GM21515 (cell line): ENCODE data around the gene KRT78.
"Not testable (repeated sequence)": the region's sequence is repeated elsewhere in the genome, so short reads cannot be mapped to it uniquely, and the experiment has no call there.

ENCODE experiments used
- ATAC-seq: cut with Tn5 transposase; IDR thresholded peaks from one replicate; pipeline ENCODE4 v1.9.1; 2021; ENCODE audit not compliant: unreplicated experiment

The KRT78 gene

GRCh38 chr12:52872644-52873389 is 24.0 kb upstream of the KRT78 start:
- ATAC-seq = no peak

DNA sequence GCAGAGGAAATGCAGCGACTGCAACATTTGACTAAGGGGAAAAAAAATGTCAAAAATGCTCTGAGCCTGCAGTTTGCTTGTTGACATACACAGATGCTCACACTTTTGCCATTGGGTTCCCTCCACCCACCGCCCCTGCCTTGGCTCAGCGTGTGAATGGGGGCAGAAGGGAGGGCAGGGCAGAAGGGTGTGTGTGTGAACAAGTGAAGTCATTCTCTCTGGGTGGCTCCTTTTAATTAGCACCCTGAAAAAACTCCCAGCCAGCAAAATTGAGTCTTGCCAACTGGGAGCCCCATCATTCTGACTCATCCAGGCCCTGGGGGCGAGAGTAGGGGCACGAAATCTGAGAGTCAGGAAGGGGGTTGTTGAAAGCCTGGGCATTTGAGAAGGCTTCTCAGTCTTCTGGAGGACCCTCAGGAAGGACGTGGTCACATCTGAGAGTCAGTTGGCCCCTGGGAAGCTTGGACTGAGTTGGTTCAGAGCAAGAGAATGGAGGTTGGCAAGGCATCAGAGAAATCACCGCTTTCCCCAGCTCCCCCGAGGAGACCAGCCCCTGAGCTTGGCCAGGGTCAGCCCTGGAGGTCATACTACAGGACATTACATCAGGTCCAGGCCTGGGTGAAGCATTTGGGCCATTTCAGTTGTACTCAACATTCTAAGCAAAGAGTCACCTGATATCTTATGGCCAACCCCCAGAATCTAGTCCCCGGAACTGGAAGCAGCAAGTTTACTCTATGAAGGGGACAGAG is 22.7 kb upstream of the KRT78 start:
- ATAC-seq = no peak

GRCh38 chr12:52870361-52871290 is 21.8 kb upstream of the KRT78 start:
- peak; percentile 48 for ATAC-seq

DNA sequence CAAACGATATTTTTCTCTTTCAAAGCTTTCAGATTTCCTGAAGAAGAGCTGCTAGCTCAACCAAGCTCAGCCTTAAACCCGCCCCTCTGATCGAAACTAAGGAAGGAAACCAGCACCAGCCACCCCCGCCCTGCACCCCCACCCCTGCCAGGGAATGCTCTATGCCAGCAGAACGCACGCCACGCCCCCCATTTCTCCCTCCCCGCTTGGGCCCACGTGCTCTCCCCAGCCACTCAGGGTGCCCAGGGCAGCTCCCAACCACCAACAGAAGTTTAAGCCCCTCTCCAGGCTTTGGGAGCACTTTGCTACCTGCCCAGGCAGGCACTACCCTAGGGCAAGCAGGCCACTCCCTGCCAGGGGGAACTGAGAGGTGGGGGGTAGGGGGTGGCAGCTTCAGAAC is 18.8 kb upstream of the KRT78 start:
- ATAC-seq = no peak

DNA sequence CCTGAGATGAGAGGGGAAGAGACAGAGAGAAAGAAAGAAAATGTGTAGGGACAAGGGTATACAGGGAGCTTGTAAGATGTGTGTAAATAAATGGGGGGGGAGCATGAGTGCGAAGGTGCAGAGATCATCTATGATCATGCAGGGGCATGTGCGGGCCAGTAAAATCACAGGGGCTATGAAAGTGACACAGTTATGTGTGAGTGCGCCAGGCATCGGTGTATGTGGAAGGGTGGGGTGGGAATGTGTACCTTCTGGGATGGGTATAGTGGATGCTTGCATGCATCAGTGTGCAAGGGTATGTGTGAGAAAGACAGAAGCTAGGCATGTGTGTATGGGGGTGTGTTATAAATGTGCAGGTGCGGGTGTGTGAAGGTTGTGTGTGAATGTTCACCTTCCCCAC is 18.4 kb upstream of the KRT78 start:
- no peak for ATAC-seq

DNA sequence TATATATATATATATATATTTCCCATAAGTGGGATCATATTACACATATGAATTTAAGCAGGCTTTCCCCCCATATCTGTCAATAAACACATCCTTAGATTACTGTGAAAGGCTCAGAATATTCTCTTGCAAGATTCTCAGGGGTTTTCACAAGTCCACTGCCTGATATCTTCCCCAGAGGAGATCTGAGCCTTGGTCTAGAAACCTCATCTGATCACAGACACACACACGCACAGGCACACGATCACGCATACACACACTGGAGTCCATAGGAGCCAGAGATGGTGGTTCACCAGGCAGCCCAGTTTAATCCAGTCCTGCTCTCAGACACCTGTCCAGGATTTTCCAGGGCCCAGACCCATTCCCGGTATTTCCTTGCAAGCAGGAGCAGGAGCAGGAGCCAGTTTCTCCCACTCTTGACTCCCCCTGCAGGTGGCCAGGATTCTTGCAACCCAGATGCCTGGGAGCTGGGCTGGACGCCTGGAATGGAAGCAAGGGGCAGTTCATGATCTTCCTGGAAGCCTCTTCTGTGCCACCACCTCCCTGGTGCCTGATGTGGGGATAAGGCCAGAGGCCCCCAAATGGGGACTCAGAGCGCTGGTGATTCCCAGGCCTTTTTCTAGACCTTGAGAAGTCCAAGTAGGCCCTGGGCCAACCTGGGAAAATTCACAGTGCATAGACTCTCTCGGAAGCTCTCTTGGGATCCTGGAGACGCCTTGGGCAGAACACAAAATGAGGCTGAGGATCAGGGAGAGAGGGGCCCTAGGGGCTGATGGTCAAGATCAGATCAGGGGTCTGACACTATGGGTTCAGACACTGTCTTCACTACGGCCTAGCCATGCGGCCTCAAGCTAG is 16.5 kb upstream of the KRT78 start:
- no peak for ATAC-seq

GRCh38 chr12:52862023-52862422 is 13.2 kb upstream of the KRT78 start:
- no peak for ATAC-seq

- ATAC-seq = no peak
Measured at GRCh38 chr12:52861511-52861910, 12.7 kb upstream of the KRT78 start.

DNA sequence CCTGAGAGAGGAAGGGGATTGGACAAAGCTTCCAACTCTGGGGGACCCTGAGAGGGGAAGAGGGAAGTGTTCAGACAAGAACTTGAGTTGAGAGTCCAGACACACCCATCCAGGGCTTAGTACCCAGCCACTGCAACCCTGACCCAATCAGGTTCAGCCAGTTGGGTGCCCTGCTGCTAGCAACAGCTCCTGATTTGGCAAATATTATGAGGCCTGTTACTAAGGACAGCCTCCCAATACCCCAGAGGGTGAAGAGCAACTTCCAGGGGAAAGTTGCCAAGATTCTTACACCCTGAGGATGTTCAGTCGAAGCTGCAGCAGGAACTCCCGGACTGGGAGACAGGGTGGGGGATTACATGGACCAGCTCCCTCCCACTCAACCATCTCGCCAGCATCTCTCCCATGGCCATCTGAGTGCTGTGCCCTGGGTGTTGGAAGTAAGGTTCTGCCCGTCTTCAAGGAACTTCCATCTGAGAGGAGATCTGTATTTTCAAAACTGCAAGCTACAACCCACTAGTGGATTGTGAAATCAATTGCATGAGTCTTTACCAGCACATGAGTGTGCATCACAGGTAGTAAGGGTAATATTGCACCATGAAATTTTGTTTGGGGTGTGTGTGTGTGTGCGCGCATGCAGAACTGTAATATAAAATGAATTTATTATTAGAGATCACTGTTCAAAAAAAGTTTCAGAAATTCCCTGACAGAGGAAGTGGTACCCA is 11.5 kb upstream of the KRT78 start:
- ATAC-seq = no peak

- ATAC-seq = no peak
Measured at GRCh38 chr12:52857500-52857899, 8.7 kb upstream of the KRT78 start.

- no peak for ATAC-seq
Measured at GRCh38 chr12:52856787-52857186, 8.0 kb upstream of the KRT78 start.

- not testable (repeated sequence) for ATAC-seq
Measured at GRCh38 chr12:52856077-52856476, 7.3 kb upstream of the KRT78 start.

GRCh38 chr12:52851787-52852186 is 3.0 kb upstream of the KRT78 start:
- ATAC-seq = no peak

DNA sequence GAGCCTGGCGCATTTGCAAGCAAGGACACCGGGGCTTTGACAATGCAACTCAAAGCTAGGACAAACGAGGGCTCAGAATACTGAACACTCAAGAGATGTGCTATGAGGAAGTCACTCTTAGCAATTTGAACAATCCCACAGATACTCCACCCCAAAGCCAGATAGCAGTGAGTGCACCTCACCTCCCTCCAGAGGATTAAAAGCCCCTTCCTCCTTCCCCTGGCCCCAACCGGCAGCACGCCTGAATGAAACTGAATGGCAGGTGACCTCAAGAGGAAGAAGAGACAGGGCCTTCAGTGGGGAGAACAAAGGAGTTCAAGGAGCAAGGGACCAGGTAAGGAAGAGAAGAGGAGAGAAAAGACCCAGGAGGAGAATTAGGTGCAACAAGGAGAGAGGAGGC is 1.9 kb upstream of the KRT78 start:
- ATAC-seq = no peak

GRCh38 chr12:52849511-52849910 is 717 bp upstream of the KRT78 start:
- no peak for ATAC-seq

- ATAC-seq = no peak
Measured at GRCh38 chr12:52847335-52848102, 1.3 kb downstream of the KRT78 start.

GRCh38 chr12:52846356-52846970 is 2.3 kb downstream of the KRT78 start:
- ATAC-seq = no peak

- ATAC-seq = no peak
Measured at GRCh38 chr12:52845946-52846345, 2.8 kb downstream of the KRT78 start.

- no peak for ATAC-seq
Measured at GRCh38 chr12:52844386-52844785, 4.4 kb downstream of the KRT78 start.
